ENCODE data around the gene KCNJ15. TPM values are rescaled to one million over a fixed set of nuclear protein-coding genes. Genes with fewer than 3 reads are reported as not detected.

Gene KCNJ15
- total and polyA plus RNA-seq, 2 of the 13 experiments (the other 11 are each of a cell fraction or from before 2014, with no cell fraction given): not detected

- no peak for TF ChIP-seq RBFOX2 (IDR thresholded peaks at IDR 0.05; ENCODE audit: low read depth, low read length)
- TF ChIP-seq ATF7-NPFF (CRISPR knock-in tag; IDR thresholded peaks at IDR 0.05; ENCODE audit: low read depth): no peak
- TF ChIP-seq TSC22D2 (CRISPR knock-in tag; IDR thresholded peaks at IDR 0.05; ENCODE audit: borderline replicate concordance): no peak
- no peak for TF ChIP-seq SRSF4 (IDR thresholded peaks at IDR 0.05; ENCODE audit: low read depth, low read length, poor library complexity, severe bottlenecking)
- no peak for TF ChIP-seq MED8 (CRISPR knock-in tag; IDR thresholded peaks at IDR 0.05; ENCODE audit: insufficient replicate concordance)
- no peak for TF ChIP-seq PHF21A (CRISPR knock-in tag; IDR thresholded peaks at IDR 0.05)
- no peak for TF ChIP-seq NFIC (IDR thresholded peaks at IDR 0.05; ENCODE audit: low read length)
Observed at GRCh38 chr21:38323721-38324531, 67.1 kb downstream of the KCNJ15 start (continued).

DNA sequence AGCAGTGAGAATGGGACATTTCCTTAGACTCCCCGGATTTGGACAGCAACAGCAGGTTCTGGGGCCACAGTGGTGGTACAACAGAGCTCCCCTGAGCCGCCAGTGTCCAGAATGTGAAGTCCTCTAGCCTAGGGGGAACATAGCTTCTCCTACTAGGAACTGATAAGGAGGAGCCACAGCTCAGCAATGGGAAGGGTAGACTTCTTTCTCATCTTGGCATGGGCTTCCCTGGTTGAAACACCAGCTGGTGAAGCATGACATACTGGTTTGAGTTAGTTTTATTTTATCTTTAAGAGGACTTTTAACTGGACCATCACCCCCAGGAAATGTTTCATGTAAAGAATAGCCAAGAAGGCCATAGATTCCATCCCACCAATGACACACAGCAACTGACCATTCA lies 68.4 kb downstream of the KCNJ15 start:
- no peak for ATAC-seq
- H3K4me1 ChIP-seq (ENCODE audit: insufficient read depth, low read length): no peaks in the 10 kb centered on the region
- DNase-seq (ENCODE audit: low spot score): no peak
- no peak overlapping the region for H3K4me2 ChIP-seq (ENCODE audit: low read depth, low read length)
- H2AFZ ChIP-seq (ENCODE audit: low read length): no peak overlapping the region
- H3K79me2 ChIP-seq (ENCODE audit: insufficient read depth, low read length): no peaks in the 10 kb centered on the region
- no peak overlapping the region for H3K27ac ChIP-seq (ENCODE audit: extremely low read length, insufficient read depth, low read length)
- H4K20me1 ChIP-seq (ENCODE audit: insufficient read depth, low read length): no peaks in the 10 kb centered on the region
- H3K27me3 ChIP-seq (ENCODE audit: control insufficient read depth in 1 of 2, insufficient read depth in 2 of 2, low read length in 2 of 2): no peaks in the 10 kb centered on the region; a peak in 1 of 5 replicates
- ChIA-PET CTCF (ENCODE audit: low intra/inter-chr PET ratio, low total read pairs) (no interaction called here), POLR2A (no interaction called here)
- intact Hi-C loops (cut with micrococcal nuclease; ENCODE audit: unreplicated experiment) (no loop called here), in situ Hi-C loops (cut with HindIII; ENCODE audit: extremely low pct_ligation_motif_present, low pct_unique_long_range_greater_than_20kb) (no loop called here)
- no peak for FAIRE-seq
- no TSS peak for BruUV-seq (replicated peaks)
- H3K9me3 ChIP-seq (ENCODE audit: low read length): no peaks in the 10 kb centered on the region
- WGBS (ENCODE audit: low lambda C conversion rate): no CpG with 5 or more reads among the region's 2 CpGs
- no peak overlapping the region for H3K9ac ChIP-seq (ENCODE audit: insufficient read depth, low read depth, low read length)
- no peaks in the 10 kb centered on the region for H3K36me3 ChIP-seq (replicated peaks in 1 of 2; ENCODE audit: control insufficient read depth in 1 of 2, insufficient read depth in 2 of 2, low read length in 2 of 2)
- no peak overlapping the region for H3K4me3 ChIP-seq (replicated peaks in 1 of 3; ENCODE audit: insufficient read depth in 1 of 3, low read depth in 2 of 3, low read length in 3 of 3)
- no peak for TF ChIP-seq RFXAP (CRISPR knock-in tag; IDR thresholded peaks at IDR 0.05; ENCODE audit: borderline replicate concordance)
- no peak for TF ChIP-seq TMF1 (CRISPR knock-in tag; IDR thresholded peaks at IDR 0.05; ENCODE audit: low read depth)
- TF ChIP-seq ZNF770 (CRISPR knock-in tag; IDR thresholded peaks at IDR 0.05): no peak
- TF ChIP-seq ZNF644 (CRISPR knock-in tag; IDR thresholded peaks at IDR 0.05; ENCODE audit: low read depth): no peak
- TF ChIP-seq ZNF672 (CRISPR knock-in tag; IDR thresholded peaks at IDR 0.05): no peak
- no peak for TF ChIP-seq ELF3 (CRISPR knock-in tag; IDR thresholded peaks at IDR 0.05)
- no peak for TF ChIP-seq FOXO1 (CRISPR knock-in tag; IDR thresholded peaks at IDR 0.05)
- no peak for TF ChIP-seq SIX1 (CRISPR knock-in tag; IDR thresholded peaks at IDR 0.05; ENCODE audit: borderline replicate concordance)
- no peak for TF ChIP-seq MIXL1 (CRISPR knock-in tag; IDR thresholded peaks at IDR 0.05)
- TF ChIP-seq, protein P1, sequence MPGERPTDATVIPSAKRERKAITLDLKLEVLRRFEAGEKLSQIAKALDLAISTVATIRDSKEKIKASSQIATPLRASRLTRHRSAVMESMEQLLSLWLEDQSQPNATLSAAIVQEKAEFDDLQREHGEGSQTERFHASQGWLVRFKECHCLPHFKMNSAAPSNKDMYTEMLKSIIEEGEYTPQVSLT (CRISPR knock-in tag; IDR thresholded peaks at IDR 0.05; ENCODE audit: borderline replicate concordance, low read depth): no peak
- no peak for TF ChIP-seq GATAD1 (CRISPR knock-in tag; IDR thresholded peaks at IDR 0.05)
- no peak for TF ChIP-seq MAFF (IDR thresholded peaks at IDR 0.05; ENCODE audit: low read depth, low read length)
- no peak for TF ChIP-seq EZH2 (conservative IDR thresholded peaks at IDR 0.05; ENCODE audit: low read depth, low read length)
- no peak for TF ChIP-seq JUND (CRISPR knock-in tag; IDR thresholded peaks at IDR 0.05)
